ENCODE results near the gene VNN1.

Gene VNN1

DNA sequence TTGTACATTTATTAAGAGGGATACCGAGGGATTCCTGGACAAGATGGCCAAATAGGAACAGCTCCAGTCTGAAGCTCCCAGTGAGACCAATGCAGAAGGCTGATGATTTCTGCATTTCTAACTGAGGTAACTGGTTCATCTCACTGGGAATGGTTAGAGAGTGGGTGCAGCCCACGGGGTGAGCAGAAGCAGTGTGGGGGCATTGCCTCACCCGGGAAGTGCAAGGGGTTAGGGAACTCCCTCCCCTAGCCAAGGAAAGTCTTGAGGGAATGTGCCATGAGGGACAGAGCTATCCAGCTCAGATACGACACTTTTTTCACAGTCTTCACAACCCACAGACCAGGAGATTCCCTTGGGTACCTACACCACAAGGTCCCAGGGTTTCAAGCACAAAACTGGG is 79.1 kb downstream of the VNN1 start:
- TF ChIP-seq CTCF (IDR thresholded peaks at IDR 0.05; ENCODE audit: extremely low read depth, missing control alignments), result no peak
- no peak for DNase-seq (ENCODE audit: low spot score)

GRCh38 chr6:132633362-132633761 is 80.5 kb downstream of the VNN1 start:
- DNase-seq (ENCODE audit: low spot score), result no peak
- TF ChIP-seq CTCF (IDR thresholded peaks at IDR 0.05; ENCODE audit: extremely low read depth, missing control alignments), result no peak
